ENCODE measurements around the gene SURF1. TPM values are rescaled to one million over a fixed set of nuclear protein-coding genes. Genes with fewer than 3 reads are reported as not detected.

Gene SURF1
- polyA plus RNA-seq, 3 donors: 60.5 to 140 (median 98.4) TPM

GRCh38 chr9:133333011-133333410 lies 23.3 kb downstream of the SURF1 start:
- Mint-ChIP-seq H3K9me3 (no peaks in the 10 kb centered on the region), H3K4me1 (peaks cover 31% of the 10 kb centered on the region)
- DNase-seq: no peak

GRCh38 chr9:133332381-133332730 lies 23.9 kb downstream of the SURF1 start:
- peak overlapping the region in 1 of 7 donors; percentile 54 for H3K27ac Mint-ChIP-seq
- no peak for DNase-seq
- Histone ChIP-seq H2AFZ (ENCODE audit: insufficient read depth, low read depth, low read length, poor library complexity, severe bottlenecking) (no peak overlapping the region), H3K9ac (ENCODE audit: insufficient read depth, low read length, poor library complexity, severe bottlenecking) (no peak overlapping the region), H3K9me3 (replicated peaks in 1 of 2; ENCODE audit: control insufficient read depth in 1 of 2, insufficient read depth in 1 of 2, low read length in 2 of 2) (no peaks in the 10 kb centered on the region), H3K36me3 (replicated peaks in 1 of 2; ENCODE audit: control insufficient read depth in 1 of 2, insufficient read depth in 2 of 2, low read length in 2 of 2) (peaks cover 37 to 51% of the 10 kb centered on the region in 2 donors), H3K79me2 (ENCODE audit: insufficient read depth, low read length) (peaks cover 21% of the 10 kb centered on the region), H3K27me3 (ENCODE audit: control insufficient read depth in 2 of 2, insufficient read depth in 2 of 2, low read length in 2 of 2) (no peaks in the 10 kb centered on the region), H3K4me2 (replicated peaks; ENCODE audit: extremely low read depth, low read length, poor library complexity, severe bottlenecking) (no peak overlapping the region), H3K4me1 (ENCODE audit: control insufficient read depth in 1 of 2, insufficient read depth in 2 of 2, low read length in 2 of 2) (peaks cover 18 to 36% of the 10 kb centered on the region in 2 donors), H4K20me1 (ENCODE audit: insufficient read depth, low read length) (peaks cover 48% of the 10 kb centered on the region), H3K4me3 (replicated peaks in 1 of 3; ENCODE audit: low read depth in 2 of 3, low read length in 3 of 3) (no peak overlapping the region), H3K27ac (ENCODE audit: low read depth in 1 of 2, low read length in 2 of 2) (no peak overlapping the region)
- WGBS (ENCODE audit: insufficient coverage): 87% methylated on average over 15 of the region's 20 CpGs
- no peak overlapping the region for H3K4me3 Mint-ChIP-seq
- no peaks in the 10 kb centered on the region for H3K9me3 Mint-ChIP-seq
- H3K36me3 Mint-ChIP-seq: peaks cover 41 to 58% of the 10 kb centered on the region in 2 donors
- intact Hi-C loops (cut with micrococcal nuclease): loop anchor here in 1 of 2 donors (10.0 kb wide), 2 partner anchors 148 to 388 kb away; partner anchors contain the start of gene TSC1
- H3K4me1 Mint-ChIP-seq: peaks cover 27% of the 10 kb centered on the region
- no peak for TF ChIP-seq CTCF (IDR thresholded peaks at IDR 0.05)
- H3K27me3 Mint-ChIP-seq (ENCODE audit: low read depth in 3 of 3): no peaks in the 10 kb centered on the region

More at GRCh38 chr9:133333011-133333410, 23.3 kb downstream of the SURF1 start:
- intact Hi-C loops (cut with micrococcal nuclease): loop anchor here in 1 of 2 donors (10.0 kb wide), 2 partner anchors 148 to 388 kb away; partner anchors contain the start of gene TSC1
- H3K27me3 ChIP-seq (ENCODE audit: control insufficient read depth in 2 of 2, insufficient read depth in 2 of 2, low read length in 2 of 2): no peaks in the 10 kb centered on the region
- no peak for TF ChIP-seq CTCF (IDR thresholded peaks at IDR 0.05)
- WGBS (ENCODE audit: insufficient coverage): 98% methylated on average over 8 of the region's 11 CpGs
- peaks cover 45 to 64% of the 10 kb centered on the region in 2 donors for H3K36me3 Mint-ChIP-seq
- H4K20me1 ChIP-seq (ENCODE audit: insufficient read depth, low read length): peaks cover 47% of the 10 kb centered on the region
- H3K27me3 Mint-ChIP-seq (ENCODE audit: low read depth in 3 of 3): no peaks in the 10 kb centered on the region
- no peak overlapping the region for H3K4me3 ChIP-seq (replicated peaks in 1 of 3; ENCODE audit: low read depth in 2 of 3, low read length in 3 of 3)
- no peaks in the 10 kb centered on the region for H3K9me3 ChIP-seq (replicated peaks in 1 of 2; ENCODE audit: control insufficient read depth in 1 of 2, insufficient read depth in 1 of 2, low read length in 2 of 2)
- no peak overlapping the region for H3K27ac ChIP-seq (ENCODE audit: low read depth in 1 of 2, low read length in 2 of 2)
- H3K4me1 ChIP-seq (ENCODE audit: control insufficient read depth in 1 of 2, insufficient read depth in 2 of 2, low read length in 2 of 2): peaks cover 18 to 36% of the 10 kb centered on the region in 2 donors
- H3K4me2 ChIP-seq (replicated peaks; ENCODE audit: extremely low read depth, low read length, poor library complexity, severe bottlenecking): no peak overlapping the region
- no peak overlapping the region for H2AFZ ChIP-seq (ENCODE audit: insufficient read depth, low read depth, low read length, poor library complexity, severe bottlenecking)
- H3K4me3 Mint-ChIP-seq: no peak overlapping the region
- H3K9ac ChIP-seq (ENCODE audit: insufficient read depth, low read length, poor library complexity, severe bottlenecking): no peak overlapping the region
- peaks cover 22% of the 10 kb centered on the region for H3K79me2 ChIP-seq (ENCODE audit: insufficient read depth, low read length)
- peaks cover 37 to 51% of the 10 kb centered on the region in 2 donors for H3K36me3 ChIP-seq (replicated peaks in 1 of 2; ENCODE audit: control insufficient read depth in 1 of 2, insufficient read depth in 2 of 2, low read length in 2 of 2)
- H3K27ac Mint-ChIP-seq: peak overlapping the region in 2 of 7 donors; percentile 43 to 64

All from CD14-positive monocyte (primary cell).